Renal cortex interstitium (tissue), 11 donors: ENCODE data around the gene XRCC4. TPM values are rescaled to one million over a fixed set of nuclear protein-coding genes. Genes with fewer than 3 reads are reported as not detected.
"Not testable (repeated sequence)": the region's sequence is repeated elsewhere in the genome, so short reads cannot be mapped to it uniquely, and the experiment has no call there.

Experiments used
- DNase-seq, 11 donors: peaks; one replicate each; pipeline ENCODE4 v3.0.0-alpha.2; 2013; ENCODE audit warnings: low read depth in 9 of 11, low spot score in 4 of 11; ENCODE audit errors: extremely low read depth in 1 of 11
- polyA plus RNA-seq, 3 donors: library from polyadenylated mRNA; unstranded; fragments of 120-200 nt; gene quantifications; one replicate each; pipeline ENCODE4 v1.2.1, GENCODE V29; 2013; ENCODE audit not compliant: insufficient read length in 3 of 3

Gene XRCC4
- polyA plus RNA-seq, 3 donors: 11.0 to 14.8 (median 11.5) TPM

GRCh38 chr5:83306572-83307241 lies 229.4 kb downstream of the XRCC4 start:
- no peak for DNase-seq

- no peak for DNase-seq
Observed at GRCh38 chr5:83312663-83313062, 235.3 kb downstream of the XRCC4 start.

- DNase-seq: no peak
Observed at GRCh38 chr5:83313436-83313835, 236.1 kb downstream of the XRCC4 start.

- DNase-seq: no peak
Observed at GRCh38 chr5:83321483-83322055, 244.2 kb downstream of the XRCC4 start.

GRCh38 chr5:83322273-83322924 lies 245.1 kb downstream of the XRCC4 start:
- DNase-seq: no peak

- no peak for DNase-seq
Observed at GRCh38 chr5:83323557-83324180, 246.3 kb downstream of the XRCC4 start.

GRCh38 chr5:83331842-83332241 lies 254.5 kb downstream of the XRCC4 start:
- DNase-seq: no peak

GRCh38 chr5:83337453-83338035 lies 260.2 kb downstream of the XRCC4 start:
- DNase-seq: no peak

- DNase-seq: no peak
Observed at GRCh38 chr5:83340511-83340918, 263.2 kb downstream of the XRCC4 start.

GRCh38 chr5:83341815-83342334 lies 264.5 kb downstream of the XRCC4 start:
- no peak for DNase-seq

- no peak for DNase-seq
Observed at GRCh38 chr5:83342465-83342864, 265.1 kb downstream of the XRCC4 start.

GRCh38 chr5:83343299-83343698 lies 266.0 kb downstream of the XRCC4 start:
- peak in 9 of 11 donors; percentile 5 to 35 (median 14) for DNase-seq

GRCh38 chr5:83345423-83345822 lies 268.1 kb downstream of the XRCC4 start:
- no peak for DNase-seq

- DNase-seq: no peak
Observed at GRCh38 chr5:83348281-83348780, 271.0 kb downstream of the XRCC4 start.

GRCh38 chr5:83353231-83353630 lies 275.9 kb downstream of the XRCC4 start:
- no peak for DNase-seq

- no peak for DNase-seq
Observed at GRCh38 chr5:83353774-83354173, 276.4 kb downstream of the XRCC4 start.

GRCh38 chr5:83354958-83355357 lies 277.6 kb downstream of the XRCC4 start:
- DNase-seq: no peak

GRCh38 chr5:83355482-83356014 lies 278.2 kb downstream of the XRCC4 start:
- DNase-seq: not testable (repeated sequence)

- no peak for DNase-seq
Observed at GRCh38 chr5:83357621-83358231, 280.4 kb downstream of the XRCC4 start.
